GM21447 (cell line): ENCODE measurements around the gene RAP1GAP2.
"Not testable (repeated sequence)": the region's sequence is repeated elsewhere in the genome, so short reads cannot be mapped to it uniquely, and the experiment has no call there.

ENCODE experiments used
- ATAC-seq: cut with Tn5 transposase; IDR thresholded peaks from one replicate; pipeline ENCODE4 v1.9.1; 2021; ENCODE audit not compliant: unreplicated experiment

Gene RAP1GAP2

DNA sequence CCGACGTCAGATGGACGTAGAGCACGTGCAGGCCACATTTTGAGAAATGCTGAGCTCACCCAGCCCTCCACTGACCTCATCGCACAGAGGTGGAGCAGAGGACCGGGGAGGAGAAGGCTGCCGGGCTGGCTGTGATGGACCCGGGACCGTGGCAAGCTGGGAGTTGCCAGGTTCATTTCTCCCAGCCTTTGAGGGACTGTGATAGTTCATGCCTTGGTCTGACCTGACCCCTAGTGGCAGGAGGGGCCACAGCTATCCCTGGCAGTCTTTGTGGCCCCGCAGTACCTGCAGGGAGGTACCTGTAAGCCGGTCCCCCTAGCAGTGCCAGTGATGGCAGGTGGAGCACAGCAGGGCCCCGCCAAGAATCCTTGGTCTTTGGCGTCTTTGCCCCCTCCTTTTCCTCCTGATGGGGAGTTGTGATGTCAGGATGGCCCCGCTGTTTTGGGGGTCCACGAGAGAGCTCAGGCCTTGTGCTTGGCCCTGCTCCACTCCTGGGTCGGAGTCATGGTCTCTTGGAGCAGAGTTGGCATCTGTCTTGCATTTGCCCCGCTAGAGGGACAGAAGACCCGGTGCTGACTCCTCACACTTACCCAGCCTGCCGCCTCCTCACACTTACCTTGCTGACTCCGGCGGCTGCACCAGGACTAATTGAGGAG is 216.8 kb downstream of the RAP1GAP2 start:
- no peak for ATAC-seq

DNA sequence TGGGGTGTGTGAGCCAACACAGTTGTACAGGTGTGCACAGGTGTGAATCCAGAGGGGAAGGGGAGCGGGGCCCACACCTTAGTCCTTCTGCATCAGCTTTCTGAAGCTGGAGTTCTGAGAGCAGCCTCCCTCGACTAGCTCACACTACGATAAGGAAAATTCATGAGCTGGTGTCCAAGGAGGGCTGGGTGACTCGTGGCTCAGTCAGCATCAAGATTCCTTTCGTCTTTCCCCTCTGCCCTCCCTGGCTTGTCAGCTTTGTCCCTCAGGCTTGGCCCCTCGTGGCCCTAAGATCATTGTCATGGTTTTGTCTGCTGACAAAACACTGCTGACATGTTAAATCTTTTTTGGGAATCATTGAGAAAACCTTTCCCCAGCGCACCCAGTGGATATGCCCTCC is 219.7 kb downstream of the RAP1GAP2 start:
- ATAC-seq: no peak

DNA sequence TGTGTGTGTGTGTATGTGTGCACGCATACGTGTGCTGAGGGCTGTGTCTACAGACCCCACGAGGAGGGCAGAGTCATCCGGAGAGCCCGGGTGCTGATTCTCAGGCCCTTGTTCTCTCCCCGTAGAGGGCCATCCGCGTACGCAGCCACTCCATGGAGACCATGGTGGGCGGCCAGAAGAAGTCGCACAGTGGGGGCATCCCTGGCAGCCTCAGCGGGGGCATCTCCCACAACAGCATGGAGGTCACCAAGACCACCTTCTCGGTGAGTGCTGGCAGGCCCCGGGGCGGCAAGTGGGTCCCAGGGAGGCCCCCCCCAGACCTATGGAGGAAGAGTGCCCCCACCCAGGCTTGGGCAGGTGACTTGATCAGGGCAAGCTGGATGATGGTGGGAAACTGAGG is 221.7 kb downstream of the RAP1GAP2 start:
- ATAC-seq: no peak

DNA sequence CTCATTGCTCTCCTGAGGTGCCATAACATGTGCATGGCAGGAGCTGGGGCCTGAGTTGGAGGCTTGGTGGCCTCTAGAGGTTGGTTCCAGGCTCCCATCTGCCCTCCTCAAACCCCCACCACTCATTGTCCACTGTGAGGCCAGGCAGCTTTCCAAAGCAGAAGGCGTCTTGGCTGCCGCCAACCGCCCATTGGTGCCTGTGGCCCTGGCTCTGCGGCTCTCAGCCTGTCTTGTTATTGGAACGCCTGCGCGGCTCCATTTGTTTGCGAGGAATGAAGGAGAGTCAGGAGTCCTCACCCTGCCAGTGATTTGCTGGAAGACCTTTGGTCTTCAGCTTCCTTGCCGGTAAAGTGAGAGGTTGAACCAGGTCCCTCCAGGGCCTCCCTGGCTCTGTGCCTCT is 223.5 kb downstream of the RAP1GAP2 start:
- no peak for ATAC-seq

DNA sequence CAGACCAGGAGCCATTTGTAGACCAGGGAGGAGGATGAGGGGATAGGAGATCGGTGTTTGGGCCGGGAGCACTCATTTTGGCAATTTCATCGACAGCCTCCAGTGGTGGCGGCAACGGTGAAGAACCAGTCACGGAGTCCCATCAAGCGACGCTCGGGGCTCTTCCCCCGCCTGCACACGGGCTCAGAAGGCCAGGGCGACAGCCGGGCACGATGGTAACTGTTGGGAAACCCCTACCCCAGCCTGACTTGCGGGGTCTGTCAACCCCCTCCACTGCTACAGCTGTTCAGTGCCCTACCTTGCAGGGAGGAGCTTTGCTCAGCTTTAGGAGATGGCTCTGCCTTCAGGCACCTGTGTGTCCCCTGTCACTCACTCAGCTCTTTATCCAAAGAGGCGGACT is 224.1 kb downstream of the RAP1GAP2 start:
- no peak for ATAC-seq

DNA sequence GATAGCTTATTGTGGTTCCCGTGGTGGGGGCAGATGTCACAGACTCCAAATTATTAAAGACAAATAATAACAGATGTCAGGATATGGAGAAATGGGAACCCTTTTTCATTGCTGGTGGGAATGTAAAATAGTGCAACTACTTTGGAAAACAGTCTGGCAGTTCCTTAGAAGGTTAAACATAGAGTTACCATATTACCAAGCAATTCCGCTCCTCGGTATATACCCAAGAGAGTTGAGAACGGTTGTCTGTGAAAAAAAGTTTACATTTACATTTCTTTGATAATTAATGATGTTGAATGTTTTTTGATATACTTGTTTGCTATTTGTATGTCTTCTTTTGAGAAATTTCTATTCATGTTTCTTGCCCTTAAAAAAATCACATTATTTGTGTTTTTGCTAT is 226.0 kb downstream of the RAP1GAP2 start:
- no peak for ATAC-seq

DNA sequence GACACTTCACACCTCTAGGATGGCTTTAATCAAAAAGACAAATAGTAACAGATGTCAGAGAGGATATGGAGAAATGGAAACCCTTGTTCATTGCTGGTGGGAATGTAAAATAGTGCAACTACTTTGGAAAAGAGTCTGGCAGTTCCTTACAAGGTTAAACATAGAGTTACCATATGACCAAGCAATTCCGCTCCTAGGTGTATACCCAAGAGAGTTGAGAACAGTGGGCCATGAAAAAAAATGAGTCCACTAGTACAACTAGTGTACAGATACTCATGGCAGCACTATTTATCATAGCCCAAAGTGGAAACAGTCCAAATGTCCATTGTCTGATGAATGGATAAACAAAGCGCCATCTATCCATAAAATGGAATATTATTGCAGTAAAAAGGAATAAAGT is 228.1 kb downstream of the RAP1GAP2 start:
- no peak for ATAC-seq

DNA sequence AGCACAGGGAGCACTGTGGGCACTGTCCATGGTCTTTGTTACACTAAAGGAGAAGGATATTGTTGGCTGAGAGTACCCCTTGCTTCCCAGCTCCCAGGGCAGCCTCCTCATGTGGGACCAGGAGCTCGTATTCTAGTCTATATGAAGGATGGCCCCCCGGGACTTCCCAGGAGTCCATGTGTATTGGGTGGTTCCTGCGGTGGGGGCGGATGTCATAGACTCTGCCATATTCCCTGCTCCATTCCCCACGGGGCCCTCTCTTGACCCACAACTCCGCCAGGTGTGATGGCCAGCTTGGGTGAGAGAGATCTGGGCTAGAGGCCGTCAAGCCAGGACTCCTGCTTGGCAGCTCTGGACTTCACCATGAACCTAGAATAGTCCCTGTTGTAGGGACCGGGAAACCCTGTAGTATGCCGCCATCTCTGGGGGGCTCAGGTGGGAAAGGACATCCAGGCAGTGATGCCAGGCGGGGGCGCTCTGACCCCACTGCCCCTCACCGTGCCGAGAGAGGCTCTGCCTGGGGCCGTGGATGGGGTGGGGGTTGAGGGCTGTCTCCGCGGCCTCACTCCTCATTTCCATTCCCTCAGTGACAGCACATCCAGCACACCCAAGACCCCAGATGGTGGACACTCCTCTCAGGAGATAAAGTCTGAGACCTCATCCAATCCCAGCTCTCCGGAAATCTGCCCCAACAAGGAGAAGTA is 229.3 kb downstream of the RAP1GAP2 start:
- ATAC-seq: no peak

DNA sequence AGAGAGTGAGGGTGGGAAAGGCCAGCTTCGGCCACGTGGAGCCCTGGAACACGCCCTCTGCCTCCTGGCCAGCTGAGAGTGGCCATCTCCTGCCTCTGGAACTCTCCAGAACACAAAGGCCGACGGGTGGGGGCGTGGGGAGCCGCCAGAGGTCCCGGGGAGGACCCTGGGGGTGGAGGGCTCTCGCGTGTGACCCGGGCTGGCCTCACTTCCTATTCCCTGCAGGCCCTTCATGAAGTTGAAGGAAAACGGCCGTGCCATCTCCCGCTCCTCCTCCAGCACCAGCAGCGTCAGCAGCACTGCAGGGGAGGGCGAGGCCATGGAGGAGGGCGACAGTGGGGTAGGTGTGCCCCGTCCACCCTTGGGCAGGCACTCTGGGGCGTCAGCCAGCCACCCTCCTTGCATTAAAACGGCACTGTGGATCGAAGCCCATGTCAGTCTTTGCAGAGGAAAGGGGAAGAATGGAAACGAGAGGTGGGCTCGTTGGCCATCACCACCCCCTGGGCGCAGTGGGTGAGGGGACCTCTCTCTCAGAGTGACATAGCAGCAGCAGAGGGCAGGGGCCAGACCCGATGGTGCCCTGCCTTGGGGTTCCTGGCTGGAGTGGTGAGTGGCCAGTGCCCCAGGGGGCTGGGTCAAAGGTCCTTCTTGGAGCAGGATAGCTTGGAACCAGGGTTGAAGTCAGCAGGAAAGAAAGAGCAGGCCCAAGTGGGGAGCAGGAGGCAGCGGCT is 230.1 kb downstream of the RAP1GAP2 start:
- ATAC-seq: no peak

DNA sequence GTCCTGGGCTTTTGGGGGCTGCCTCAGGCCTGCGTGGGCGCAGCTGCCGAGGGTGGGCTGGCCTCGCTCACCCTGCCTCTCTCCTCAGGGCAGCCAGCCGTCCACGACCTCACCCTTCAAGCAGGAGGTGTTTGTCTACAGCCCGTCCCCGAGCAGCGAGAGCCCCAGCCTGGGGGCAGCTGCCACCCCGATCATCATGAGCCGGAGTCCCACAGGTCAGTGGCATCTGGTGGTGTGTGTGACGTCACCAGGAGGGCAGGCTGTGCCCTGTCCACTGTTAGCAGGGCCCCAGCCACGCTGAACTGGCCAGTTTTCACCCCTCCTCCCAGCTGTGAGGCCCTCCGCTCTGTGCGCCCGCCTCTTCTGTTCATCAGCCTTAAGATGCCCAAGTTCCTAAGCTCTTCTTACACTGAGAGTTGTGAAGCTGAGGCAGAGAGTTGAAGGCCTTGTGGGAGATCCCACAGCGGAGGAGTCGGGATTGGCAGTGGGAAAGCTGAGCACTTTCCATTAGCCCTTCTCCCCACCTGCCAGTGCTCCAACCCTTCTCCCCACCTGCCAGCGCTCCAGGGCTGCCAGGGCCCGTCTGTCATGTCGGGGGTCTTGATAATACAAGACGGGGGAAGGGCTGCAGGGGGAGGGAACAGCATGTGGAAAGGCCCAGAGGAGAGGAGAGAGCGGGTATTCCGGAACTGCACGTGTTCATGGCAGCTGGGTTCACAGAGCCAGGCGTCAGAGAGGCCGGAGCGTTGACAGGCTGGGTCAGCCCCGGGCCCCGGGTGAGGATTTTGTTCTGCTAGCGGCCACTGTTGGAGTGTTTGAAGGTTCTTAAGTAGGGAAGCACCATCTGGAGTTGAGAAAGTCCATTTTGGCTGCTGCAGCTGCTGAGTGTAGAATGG is 230.9 kb downstream of the RAP1GAP2 start:
- ATAC-seq: no peak

DNA sequence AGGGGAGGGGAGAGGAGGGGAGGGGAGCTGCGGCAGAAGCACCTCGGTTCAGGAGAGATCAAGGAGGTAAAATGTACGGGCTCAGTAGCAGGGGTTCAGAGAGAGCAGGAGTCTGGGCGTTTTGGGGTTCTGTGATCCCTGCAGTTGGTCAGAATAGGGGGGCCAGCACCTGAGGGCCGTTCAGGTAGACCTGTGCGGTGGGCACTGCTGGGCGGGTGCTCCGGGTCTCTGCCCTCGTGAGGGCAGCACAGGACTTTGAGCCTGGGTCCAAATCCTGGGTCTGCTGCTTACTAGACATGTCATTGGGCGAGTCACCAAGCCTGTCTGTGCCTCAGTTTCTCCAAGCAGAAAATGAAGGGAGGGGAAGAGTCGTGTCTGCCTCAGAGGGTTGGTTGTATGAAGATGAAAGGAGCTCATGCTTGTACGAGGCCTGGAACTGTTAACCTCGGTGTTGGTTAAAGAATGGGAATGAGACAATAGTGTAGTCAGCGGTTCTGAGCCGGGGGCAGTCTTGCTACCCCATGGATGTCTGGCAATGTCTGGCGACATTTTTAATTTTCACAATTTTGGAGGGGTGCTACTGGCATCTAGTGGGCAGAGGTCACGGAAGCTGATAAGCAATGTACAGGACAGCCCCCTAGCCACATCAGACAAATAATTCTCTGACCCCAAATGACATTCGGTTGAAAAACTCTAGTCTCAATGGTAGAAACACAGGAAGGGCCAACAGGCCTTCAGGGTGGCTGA is 231.7 kb downstream of the RAP1GAP2 start:
- no peak for ATAC-seq

DNA sequence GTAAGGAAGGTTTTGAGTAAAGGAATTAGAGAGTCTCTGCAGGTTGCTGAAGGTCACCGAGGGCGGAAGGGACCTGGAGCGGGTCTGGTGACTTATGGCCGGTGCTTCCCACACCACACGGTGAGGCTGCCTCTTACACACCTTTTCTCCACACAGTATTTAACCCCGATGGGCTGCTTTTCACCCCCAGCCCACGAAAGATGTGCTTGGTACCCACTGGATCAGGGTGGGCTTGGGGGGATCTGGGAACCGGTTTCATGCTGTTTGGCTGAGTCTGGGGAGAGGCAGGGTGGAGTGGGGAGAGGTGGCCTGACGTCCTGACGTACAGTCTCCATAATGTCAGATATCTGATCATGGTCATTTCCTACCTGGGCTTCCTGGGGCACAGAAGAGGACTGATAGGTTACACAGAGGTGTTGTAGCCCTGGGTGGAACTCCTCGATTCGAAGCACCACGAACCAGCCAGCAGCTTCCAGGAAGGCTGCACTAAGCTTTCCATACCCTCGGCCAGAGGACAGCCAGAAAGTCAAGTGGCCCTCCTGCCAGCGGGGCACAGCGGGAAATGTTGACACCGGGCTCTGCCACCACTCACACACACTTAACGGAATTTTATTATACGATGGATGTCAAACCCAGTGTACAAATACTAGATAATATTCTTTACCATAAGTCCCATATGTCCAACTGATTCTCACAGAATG is 233.1 kb downstream of the RAP1GAP2 start:
- ATAC-seq: no peak

DNA sequence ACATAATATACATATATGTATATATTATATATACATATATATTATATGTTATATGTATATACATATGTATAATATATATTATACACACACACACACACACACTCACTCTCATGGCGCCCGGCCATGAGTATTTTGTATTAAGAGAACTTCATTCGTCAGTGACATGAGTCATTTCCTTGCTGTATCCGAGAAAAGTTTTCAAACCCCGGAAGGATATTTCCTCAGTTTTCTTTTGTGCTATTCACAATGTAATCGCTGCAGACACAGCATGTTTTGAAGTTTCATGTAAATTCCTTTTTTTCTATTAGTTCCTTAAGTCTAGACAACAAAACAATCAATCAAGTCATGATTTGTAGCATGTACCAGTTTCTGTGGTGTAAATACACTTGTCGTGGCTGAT is 233.9 kb downstream of the RAP1GAP2 start:
- no peak for ATAC-seq

DNA sequence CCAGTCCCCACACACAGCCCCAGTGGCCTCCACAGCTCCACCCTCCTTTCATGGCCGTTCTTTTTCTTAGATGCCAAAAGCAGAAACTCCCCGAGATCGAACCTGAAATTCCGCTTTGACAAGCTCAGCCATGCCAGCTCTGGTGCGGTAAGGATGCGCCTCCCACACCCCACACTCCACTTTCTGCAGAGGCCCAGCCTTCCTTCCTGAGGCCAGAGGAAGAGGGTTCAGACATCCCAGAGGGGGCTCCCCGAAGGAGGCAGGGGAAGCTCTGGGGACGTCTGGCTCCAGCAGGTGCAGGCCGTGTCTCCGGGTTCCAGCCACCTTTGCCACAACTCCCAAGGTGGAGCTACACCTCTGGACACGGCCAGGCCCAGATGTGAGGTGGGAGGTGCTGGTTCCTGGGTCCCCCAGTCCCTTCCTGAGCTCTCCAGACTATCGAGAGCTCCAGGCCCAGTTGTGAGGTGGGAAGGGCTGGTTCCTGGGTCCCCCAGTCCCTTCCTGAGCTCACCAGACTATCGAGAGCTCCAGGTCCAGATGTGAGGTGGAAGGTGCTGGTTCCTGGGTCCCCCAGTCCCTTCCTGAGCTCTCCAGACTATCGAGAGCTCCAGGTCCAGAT is 234.7 kb downstream of the RAP1GAP2 start:
- not testable (repeated sequence) for ATAC-seq

DNA sequence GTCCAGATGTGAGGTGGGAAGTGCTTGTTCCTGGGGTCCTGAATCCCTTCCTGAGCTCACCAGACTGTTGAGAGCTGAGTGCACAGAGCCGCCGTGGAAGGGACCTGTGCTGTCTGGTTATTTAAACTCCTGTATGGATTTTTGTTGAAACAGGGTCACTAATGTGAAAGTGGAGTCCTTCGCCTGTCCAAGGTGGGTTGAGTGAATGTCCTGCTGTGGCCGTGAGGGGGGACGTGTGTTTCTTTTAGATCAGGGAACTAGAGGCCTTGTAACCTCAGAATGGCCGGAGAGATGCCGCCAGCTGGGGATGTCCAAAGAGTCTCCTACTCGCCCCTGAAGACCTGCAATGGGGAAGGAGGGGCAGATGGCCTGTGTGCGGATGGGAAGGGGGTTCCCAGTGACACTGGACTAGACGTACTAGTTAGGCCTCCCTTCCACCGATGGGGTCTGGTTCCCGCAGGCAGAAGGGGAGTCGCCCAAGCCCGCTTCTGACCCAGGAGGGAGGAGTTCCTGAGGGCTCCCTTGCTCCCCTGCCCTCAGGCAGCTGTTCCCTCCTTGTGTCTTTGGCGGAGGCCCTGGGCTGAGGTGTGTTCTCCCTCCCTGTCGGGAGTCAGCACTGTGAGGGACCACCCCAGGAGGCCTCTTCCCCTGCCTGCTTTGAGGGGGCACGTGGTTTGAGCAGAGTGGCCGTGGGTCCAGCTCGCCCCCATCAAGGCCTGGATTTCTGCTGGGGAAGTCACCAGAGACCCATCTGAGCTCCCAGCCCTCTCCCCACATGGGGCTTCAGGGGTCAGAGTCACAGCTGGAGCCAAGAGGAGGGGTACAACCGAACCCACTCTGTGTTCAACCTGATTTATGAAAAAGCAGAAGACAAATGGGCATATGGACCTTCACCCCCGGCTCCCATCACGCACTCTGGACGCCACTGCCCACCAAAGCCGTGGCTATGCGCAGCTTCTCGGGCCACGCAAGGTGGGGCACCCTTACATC is 236.3 kb downstream of the RAP1GAP2 start:
- no peak for ATAC-seq

DNA sequence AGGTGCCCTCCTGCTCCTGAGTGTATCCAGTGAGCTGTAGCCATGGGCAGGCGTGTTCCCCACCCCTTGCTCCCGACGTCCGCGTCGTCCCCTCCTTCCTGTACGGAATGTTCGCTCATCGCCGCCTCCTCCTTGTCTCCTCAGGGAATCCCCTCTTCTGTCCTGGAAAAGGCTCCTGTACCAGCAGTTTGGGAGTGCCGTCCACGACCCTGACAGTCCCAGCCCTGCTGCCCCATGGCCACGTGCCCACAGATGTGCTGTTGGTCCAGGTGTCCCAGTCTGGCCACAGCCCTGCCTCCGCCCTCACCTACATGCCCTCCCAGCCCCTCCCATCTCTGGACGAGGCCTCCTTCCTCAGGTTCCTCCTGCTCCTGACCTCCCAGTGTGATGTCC is 237.0 kb downstream of the RAP1GAP2 start:
- ATAC-seq: no peak

DNA sequence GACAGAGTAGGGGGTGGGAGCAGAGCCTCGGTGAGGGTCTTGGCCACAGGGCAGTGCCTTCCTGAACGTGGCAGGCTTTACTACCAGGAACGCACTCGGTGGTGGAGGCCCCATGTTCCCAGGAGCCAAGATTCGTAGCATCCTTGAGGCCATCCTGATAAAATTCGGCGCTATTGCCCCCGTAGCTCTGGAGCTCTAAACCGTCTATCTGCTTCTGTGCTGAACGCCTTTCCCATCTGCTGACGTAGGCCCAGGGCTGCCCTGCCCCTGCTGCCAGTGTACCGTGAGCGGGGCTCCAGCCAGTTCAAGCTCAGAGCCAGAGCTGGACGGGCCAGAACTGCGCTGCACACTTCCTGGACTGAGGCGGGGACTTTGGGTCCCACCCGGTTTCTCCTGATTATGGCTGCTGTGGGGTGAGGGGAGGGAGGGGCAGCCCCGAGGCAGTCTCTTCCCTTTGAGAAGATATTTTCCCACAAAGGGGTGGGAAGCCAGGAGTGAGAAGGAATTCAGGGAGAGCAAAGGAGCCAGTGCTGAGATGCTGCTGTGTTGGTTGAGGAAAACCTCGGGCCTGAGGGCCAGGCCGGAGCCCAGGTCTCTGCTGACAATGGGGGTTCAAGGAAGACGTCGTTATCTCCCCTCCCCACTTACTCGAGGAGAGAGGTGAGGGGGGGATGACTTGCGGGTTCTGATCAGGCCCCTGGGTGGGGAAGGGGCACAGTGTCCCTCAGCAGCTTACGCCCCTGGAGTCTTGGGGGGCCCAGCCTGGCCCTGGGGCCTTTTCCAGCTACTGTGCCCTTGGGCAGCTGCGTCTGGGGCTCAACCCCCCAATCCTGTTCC is 237.7 kb downstream of the RAP1GAP2 start:
- no peak for ATAC-seq

DNA sequence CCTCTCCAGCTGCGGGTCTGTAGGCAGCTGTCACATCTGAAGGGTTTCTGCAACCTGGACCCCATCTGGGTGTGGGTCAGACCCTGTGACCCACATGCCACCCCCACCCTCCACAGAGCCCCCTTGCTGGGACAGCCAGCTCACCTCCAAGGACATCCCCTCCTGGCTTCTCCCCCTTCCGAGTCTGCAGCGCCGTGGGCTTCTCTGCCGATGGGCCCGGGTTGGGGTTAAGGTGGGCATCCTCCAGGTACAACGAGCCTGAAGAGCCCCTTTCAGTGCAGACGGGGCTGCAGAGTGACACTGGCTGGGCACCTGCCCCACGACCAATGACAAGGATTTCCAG is 238.3 kb downstream of the RAP1GAP2 start:
- no peak for ATAC-seq
